ENCODE data around the gene FGB. TPM values are rescaled to one million over a fixed set of nuclear protein-coding genes. Genes with fewer than 3 reads are reported as not detected.

The FGB gene
- total RNA-seq, 1 donor, result not detected

GRCh38 chr4:154584259-154584658 lies 21.4 kb downstream of the FGB start:
- no peak overlapping the region for H3K4me3 ChIP-seq (ENCODE audit: low read depth, low read length)
- DNase-seq (ENCODE audit: low read depth), result no peak
- no peak for TF ChIP-seq CTCF (IDR thresholded peaks at IDR 0.05; ENCODE audit: insufficient read depth, low read length)

GRCh38 chr4:154585369-154586018 lies 22.7 kb downstream of the FGB start:
- DNase-seq (ENCODE audit: low read depth), result no peak
- no peak overlapping the region for H3K4me3 ChIP-seq (ENCODE audit: low read depth, low read length)
- no peak for TF ChIP-seq CTCF (IDR thresholded peaks at IDR 0.05; ENCODE audit: insufficient read depth, low read length)

GRCh38 chr4:154586296-154587033 lies 23.7 kb downstream of the FGB start:
- no peak overlapping the region for H3K4me3 ChIP-seq (ENCODE audit: low read depth, low read length)
- TF ChIP-seq CTCF (IDR thresholded peaks at IDR 0.05; ENCODE audit: insufficient read depth, low read length), result no peak
- DNase-seq (ENCODE audit: low read depth), result no peak

GRCh38 chr4:154588198-154588597 lies 25.4 kb downstream of the FGB start:
- no peak for DNase-seq (ENCODE audit: low read depth)
- no peak for TF ChIP-seq CTCF (IDR thresholded peaks at IDR 0.05; ENCODE audit: insufficient read depth, low read length)
- H3K4me3 ChIP-seq (ENCODE audit: low read depth, low read length), result no peak overlapping the region

GRCh38 chr4:154589296-154590197 lies 26.7 kb downstream of the FGB start:
- no peak for TF ChIP-seq CTCF (IDR thresholded peaks at IDR 0.05; ENCODE audit: insufficient read depth, low read length)

GRCh38 chr4:154590329-154591006 lies 27.7 kb downstream of the FGB start, which contains the start of gene FGA:
Gene FGA, minus strand, starts transcription at chr4:154590742. Its CDS starts 55 bp downstream, at chr4:154590687.
- DNase-seq (ENCODE audit: low read depth), result no peak
- no peak for TF ChIP-seq CTCF (IDR thresholded peaks at IDR 0.05; ENCODE audit: insufficient read depth, low read length)
- no peak within 1 kb of the TSS for H3K4me3 ChIP-seq (ENCODE audit: low read depth, low read length)

More at GRCh38 chr4:154589296-154590197, 26.7 kb downstream of the FGB start:
- no peak for DNase-seq (ENCODE audit: low read depth)
- H3K4me3 ChIP-seq (ENCODE audit: low read depth, low read length), result no peak overlapping the region
